GM12878 (cell line): ENCODE results near the gene PARM1. TPM values are rescaled to one million over a fixed set of nuclear protein-coding genes. Genes with fewer than 3 reads are reported as not detected.

Source experiments
- ATAC-seq: fragments of 200-7000 bp; cut with Tn5 transposase; 3 replicates; pipeline ENCODE4 v1.9.1; 2020; ENCODE audit warnings: mild to moderate bottlenecking, moderate library complexity
- BruUV-seq: library from RNA; stranded (reverse); fragments of 400-500 nt; replicated peaks from 2 replicates; lab custom pipeline; 2021; lab: Mats Ljungman, UMichigan
- CTCF ChIA-PET: fragments of 300-600 bp; sonication (Branson Sonifier 250); formaldehyde crosslinking; extraction: SDS; loops from one replicate; lab custom pipeline; 2021; ENCODE audit warnings: inconsistent platforms; lab: Yijun Ruan, JAX
- POLR2A ChIA-PET: fragments of 350-600 bp; formaldehyde crosslinking; extraction: SDS; loops from one replicate; lab custom pipeline; 2021; ENCODE audit warnings: inconsistent platforms; lab: Charles Lee
- RAD21 ChIA-PET: fragments of 300-600 bp; sonication (Branson Sonifier 250); formaldehyde crosslinking; loops from one replicate; lab custom pipeline; 2023; ENCODE audit warnings: antibody characterized with exemption; ENCODE audit not compliant: unreplicated experiment; lab: Charles Lee
- SMC1A ChIA-PET: fragments of 300-600 bp; sonication (Branson Sonifier 250); formaldehyde crosslinking; loops from one replicate; lab custom pipeline; 2023; ENCODE audit not compliant: unreplicated experiment, uncharacterized antibody; lab: Charles Lee
- DNase-seq: peaks from one replicate; pipeline ENCODE4 v3.0.0-alpha.2; 2011; ENCODE audit warnings: low read depth, low spot score
- FAIRE-seq: peaks from 3 replicates; lab custom pipeline; 2011; peaks lifted over from hg19 to GRCh38; lab: Jason Lieb, UNC
- H2AFZ ChIP-seq: 2 replicates; pipeline ENCODE4 v1.6.0; 2011; ENCODE audit warnings: low read depth, low read length, control low read depth; ENCODE audit not compliant: control insufficient read depth
- H3K27ac ChIP-seq: 2 replicates; pipeline ENCODE4 v1.5.1; 2011; ENCODE audit warnings: control low read depth; ENCODE audit not compliant: control insufficient read depth, insufficient read depth
- H3K27me3 ChIP-seq, 2 experiments: replicated peaks in 1 of 2; 2 replicates each; pipeline versions ENCODE4 v1.6.0 to v1.6.1; 2011; ENCODE audit warnings: low read length in 1 of 2; ENCODE audit not compliant: control insufficient read depth in 2 of 2, insufficient read depth in 2 of 2
- H3K36me3 ChIP-seq, 2 experiments: 2 replicates each; pipeline ENCODE4 v1.5.1; 2011; ENCODE audit warnings: low read length in 1 of 2; ENCODE audit not compliant: control insufficient read depth in 2 of 2, insufficient read depth in 2 of 2
- H3K4me1 ChIP-seq: 2 replicates; pipeline ENCODE4 v1.6.1; 2011; ENCODE audit warnings: mild to moderate bottlenecking, low read length, moderate library complexity, mixed read lengths; ENCODE audit not compliant: control insufficient read depth, insufficient read depth
- H3K4me2 ChIP-seq: 2 replicates; pipeline ENCODE4 v1.6.0; 2011; ENCODE audit warnings: control low read depth; ENCODE audit not compliant: control insufficient read depth, insufficient read depth
- H3K4me3 ChIP-seq: fragments of 200-600 bp; sonication (generic); 2 replicates; pipeline ENCODE4 v1.5.1; 2016
- H3K79me2 ChIP-seq: 2 replicates; pipeline ENCODE4 v1.6.0; 2011; ENCODE audit warnings: low read length; ENCODE audit not compliant: control insufficient read depth, insufficient read depth
- H3K9ac ChIP-seq: 2 replicates; pipeline ENCODE4 v1.8.0; 2011; ENCODE audit warnings: low read length, control low read depth, mixed read lengths; ENCODE audit not compliant: control insufficient read depth, insufficient read depth
- H3K9me3 ChIP-seq: replicated peaks from 3 replicates; pipeline ENCODE4 v1.5.1; 2011; ENCODE audit warnings: mild to moderate bottlenecking, low read length; ENCODE audit not compliant: control insufficient read depth, insufficient read depth
- H4K20me1 ChIP-seq: 2 replicates; pipeline ENCODE4 v1.6.0; 2011; ENCODE audit not compliant: control insufficient read depth, insufficient read depth
- ATF7 ChIP-seq: fragments of 450-650 bp; IDR thresholded peaks from 2 replicates; pipeline ENCODE4 v1.6.1; 2016; ENCODE audit warnings: low read depth, mild to moderate bottlenecking
- KAT2A ChIP-seq: conservative IDR thresholded peaks from 2 replicates; pipeline ENCODE4 v1.6.1; 2011; ENCODE audit warnings: low read depth, low read length; ENCODE audit not compliant: control insufficient read depth
- NBN ChIP-seq: fragments of 450-650 bp; IDR thresholded peaks from 2 replicates; pipeline ENCODE4 v1.6.1; 2016
- NFIC ChIP-seq: IDR thresholded peaks from 2 replicates; pipeline ENCODE4 v1.6.1; 2012; ENCODE audit warnings: low read depth, mild to moderate bottlenecking, inconsistent platforms, low read length, moderate library complexity
- PAX5 ChIP-seq: IDR thresholded peaks from 2 replicates; pipeline ENCODE4 v1.6.1; 2011; ENCODE audit warnings: low read depth, low read length, borderline replicate concordance
- PKNOX1 ChIP-seq: fragments of 450-650 bp; IDR thresholded peaks from 2 replicates; pipeline ENCODE4 v1.6.1; 2016; ENCODE audit warnings: mild to moderate bottlenecking
- RUNX3 ChIP-seq: IDR thresholded peaks from 2 replicates; pipeline ENCODE4 v1.6.1; 2012; ENCODE audit warnings: low read length, inconsistent platforms
- STAT1 ChIP-seq: fragments of 450-650 bp; conservative IDR thresholded peaks from 2 replicates; pipeline ENCODE4 v1.6.1; 2014; ENCODE audit warnings: antibody characterized with exemption, mild to moderate bottlenecking
- YY1 ChIP-seq: IDR thresholded peaks from 2 replicates; pipeline ENCODE4 v1.6.1; 2011; ENCODE audit warnings: low read depth, mild to moderate bottlenecking, low read length
- WGBS: methylation state at CpG from one replicate; pipeline ENCODE4 v1.1.6; 2016; ENCODE audit warnings: low lambda C conversion rate; ENCODE audit not compliant: insufficient replicate concordance, insufficient coverage; ENCODE audit errors: missing lambda C conversion rate; 5-methylcytosine and 5-hydroxymethylcytosine counted together
- in situ Hi-C: fragments of 300-500 bp; cut with MboI; formaldehyde crosslinking; loops from 9 replicates; pipeline ENCODE4 v1.14.3; 2018; ENCODE audit warnings: mixed read lengths
- intact Hi-C: fragments of 100-400 bp; cut with micrococcal nuclease; formaldehyde crosslinking; loops from one replicate; pipeline ENCODE4 v1.14.2; 2022; ENCODE audit not compliant: unreplicated experiment
- polyA plus RNA-seq, 11 experiments: library from polyadenylated mRNA; depleted of rRNA in 4 of 11; unstranded in 6 of 11; stranded (reverse) in 5 of 11; fragments of >200 nt; fragmentation: Nextera tagmentation in 4 of 11; fragmentation: Illumina TruSeq in 1 of 11; extraction: Ambion mirVana in 4 of 11; extraction: Trizol in 1 of 11; gene quantifications; 1 replicate in 1 of 11; 2 replicates in 10 of 11; pipeline versions ENCODE4 v1.2.1 to v1.2.3, GENCODE V29; 2011 to 2016; ENCODE audit warnings: inconsistent platforms in 2 of 11, missing spikeins in 2 of 11, low read depth in 1 of 11
- total RNA-seq, 4 experiments: library from RNA; depleted of rRNA in 3 of 4; stranded (reverse); fragments of >200 nt in 3 of 4; fragmentation: Illumina TruSeq in 1 of 4; extraction: Trizol in 1 of 4; gene quantifications; 2 replicates each; pipeline versions ENCODE4 v1.2.1 to v1.2.3, GENCODE V29; 2013 to 2021
- TF ChIP-seq, protein P1 (sequence below): fragments of 450-650 bp; IDR thresholded peaks from 2 replicates; pipeline ENCODE4 v1.6.1; 2017; ENCODE audit warnings: mild to moderate bottlenecking
- TF ChIP-seq, protein P2 (sequence below): IDR thresholded peaks from 2 replicates; pipeline ENCODE4 v1.6.1; 2012; ENCODE audit warnings: low read length, inconsistent platforms

Gene PARM1
- total and polyA plus RNA-seq, 10 of the 15 experiments (the other 5 are each of a cell fraction or from before 2014, with no cell fraction given): 13.9 to 56.2 (median 41.3) TPM

- Histone ChIP-seq H3K36me3 (no peaks in the 10 kb centered on the region), H3K4me2 (no peak overlapping the region), H3K9ac (no peak overlapping the region)
- 94% methylated on average over 4 of the region's 4 CpGs for WGBS
- no peak for DNase-seq
- CTCF ChIA-PET: no interaction called here
- TF ChIP-seq, protein P1, sequence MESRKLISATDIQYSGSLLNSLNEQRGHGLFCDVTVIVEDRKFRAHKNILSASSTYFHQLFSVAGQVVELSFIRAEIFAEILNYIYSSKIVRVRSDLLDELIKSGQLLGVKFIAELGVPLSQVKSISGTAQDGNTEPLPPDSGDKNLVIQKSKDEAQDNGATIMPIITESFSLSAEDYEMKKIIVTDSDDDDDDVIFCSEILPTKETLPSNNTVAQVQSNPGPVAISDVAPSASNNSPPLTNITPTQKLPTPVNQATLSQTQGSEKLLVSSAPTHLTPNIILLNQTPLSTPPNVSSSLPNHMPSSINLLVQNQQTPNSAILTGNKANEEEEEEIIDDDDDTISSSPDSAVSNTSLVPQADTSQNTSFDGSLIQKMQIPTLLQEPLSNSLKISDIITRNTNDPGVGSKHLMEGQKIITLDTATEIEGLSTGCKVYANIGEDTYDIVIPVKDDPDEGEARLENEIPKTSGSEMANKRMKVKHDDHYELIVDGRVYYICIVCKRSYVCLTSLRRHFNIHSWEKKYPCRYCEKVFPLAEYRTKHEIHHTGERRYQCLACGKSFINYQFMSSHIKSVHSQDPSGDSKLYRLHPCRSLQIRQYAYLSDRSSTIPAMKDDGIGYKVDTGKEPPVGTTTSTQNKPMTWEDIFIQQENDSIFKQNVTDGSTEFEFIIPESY: no peak
- TF ChIP-seq, all 136 proteins: peak for 0
- Histone ChIP-seq H3K4me1 (no peaks in the 10 kb centered on the region), H4K20me1 (no peaks in the 10 kb centered on the region), H3K79me2 (no peaks in the 10 kb centered on the region), H3K4me3 (no peak overlapping the region), H3K9me3 (no peaks in the 10 kb centered on the region), H3K27ac (no peak overlapping the region), H2AFZ (no peak overlapping the region), H3K27me3 (no peaks in the 10 kb centered on the region)
- ATAC-seq (no peak), FAIRE-seq (no peak)
- no TSS peak for BruUV-seq
- ChIA-PET RAD21 (no interaction called here), POLR2A (no interaction called here), SMC1A (interaction anchor here (1.0 to 3.1 kb wide), 2 partner anchors 13 to 119 kb away, joined by 3 to 9 read pairs; no protein-coding TSS in a partner anchor)
- intact Hi-C loops (no loop called here), in situ Hi-C loops (no loop called here)
These were observed 156.3 kb downstream of the PARM1 start for GRCh38 chr4:75089206-75089605.

GRCh38 chr4:75099321-75099720, 166.4 kb downstream of the PARM1 start:
- intact Hi-C loops: no loop called here
- no peak for FAIRE-seq
- in situ Hi-C loops: no loop called here
- Histone ChIP-seq H3K9me3 (no peaks in the 10 kb centered on the region), H3K4me2 (0 out of 2 replicates have a peak overlapping the region, but pooled peaks have one; percentile 56), H3K79me2 (no peaks in the 10 kb centered on the region), H3K4me3 (0 out of 2 replicates have a peak overlapping the region, but pooled peaks have one; percentile 18), H3K4me1 (peaks cover 34% of the 10 kb centered on the region), H2AFZ (no peak overlapping the region), H3K9ac (no peak overlapping the region), H3K27me3 (no peaks in the 10 kb centered on the region), H4K20me1 (no peaks in the 10 kb centered on the region), H3K36me3 (no peaks in the 10 kb centered on the region), H3K27ac (peak overlapping the region; percentile 4; the same call in 1 of the 2 replicates)
- ChIA-PET RAD21 (no interaction called here), POLR2A (no interaction called here), SMC1A (interaction anchor here (1.4 to 2.6 kb wide), 3 partner anchors 9 to 90 kb away, joined by 3 to 9 read pairs (median 5); no protein-coding TSS in a partner anchor), CTCF (interaction anchor here (0.9 kb wide), 1 partner anchor 9 kb away, joined by 3 read pairs; no protein-coding TSS in a partner anchor)
- BruUV-seq: no TSS peak
- peak; percentile 95 for ATAC-seq
- WGBS: 3% methylated on average over 3 of the region's 3 CpGs
- DNase-seq: peak; percentile 56
- TF ChIP-seq KAT2A (no peak), PKNOX1 (no peak), ATF7 (no peak), PAX5 (0 out of 2 replicates have a peak, but pooled peaks have one; percentile 17), NBN (no peak), RUNX3 (peak; percentile 94), YY1 (no peak), NFIC (peak; percentile 71; the same call in 1 of the 2 replicates), STAT1 (no peak)
- TF ChIP-seq, protein P2, sequence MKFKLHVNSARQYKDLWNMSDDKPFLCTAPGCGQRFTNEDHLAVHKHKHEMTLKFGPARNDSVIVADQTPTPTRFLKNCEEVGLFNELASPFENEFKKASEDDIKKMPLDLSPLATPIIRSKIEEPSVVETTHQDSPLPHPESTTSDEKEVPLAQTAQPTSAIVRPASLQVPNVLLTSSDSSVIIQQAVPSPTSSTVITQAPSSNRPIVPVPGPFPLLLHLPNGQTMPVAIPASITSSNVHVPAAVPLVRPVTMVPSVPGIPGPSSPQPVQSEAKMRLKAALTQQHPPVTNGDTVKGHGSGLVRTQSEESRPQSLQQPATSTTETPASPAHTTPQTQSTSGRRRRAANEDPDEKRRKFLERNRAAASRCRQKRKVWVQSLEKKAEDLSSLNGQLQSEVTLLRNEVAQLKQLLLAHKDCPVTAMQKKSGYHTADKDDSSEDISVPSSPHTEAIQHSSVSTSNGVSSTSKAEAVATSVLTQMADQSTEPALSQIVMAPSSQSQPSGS: peak; percentile 51; the same call in 1 of the 2 replicates
- TF ChIP-seq, protein P1: no peak
